Neural progenitor cell (in vitro differentiated cells): ENCODE measurements around the gene PMEL. TPM values are rescaled to one million over a fixed set of nuclear protein-coding genes. Genes with fewer than 3 reads are reported as not detected.
A peak's percentile ranks its signal among the peaks of the same experiment; 100 is the strongest.

ENCODE experiments used
- DNase-seq: peaks from one replicate; pipeline ENCODE4 v3.0.0-alpha.2; 2016; ENCODE audit warnings: low spot score
- H2AFZ ChIP-seq: fragments of 200-600 bp; sonication (generic); replicated peaks from 2 replicates; pipeline ENCODE4 v1.6.1; 2016; ENCODE audit warnings: antibody characterized with exemption
- H3F3A ChIP-seq: fragments of 200-600 bp; sonication (generic); 2 replicates; pipeline ENCODE4 v1.6.1; 2016; ENCODE audit warnings: antibody characterized with exemption, low read depth
- H3K27ac ChIP-seq: fragments of 200-600 bp; sonication (generic); 2 replicates; pipeline ENCODE4 v1.5.1; 2016; ENCODE audit warnings: mild to moderate bottlenecking
- H3K27me3 ChIP-seq: fragments of 200-600 bp; sonication (generic); 2 replicates; pipeline ENCODE4 v1.6.1; 2016; ENCODE audit warnings: mild to moderate bottlenecking, moderate library complexity
- H3K36me3 ChIP-seq: fragments of 200-600 bp; sonication (generic); 2 replicates; pipeline ENCODE4 v1.5.1; 2016
- H3K4me1 ChIP-seq: fragments of 200-600 bp; sonication (generic); 2 replicates; pipeline ENCODE4 v1.6.1; 2016; ENCODE audit warnings: mixed run types
- H3K4me2 ChIP-seq: fragments of 200-600 bp; sonication (generic); 2 replicates; pipeline ENCODE4 v1.6.1; 2016
- H3K4me3 ChIP-seq: fragments of 200-600 bp; sonication (generic); 2 replicates; pipeline ENCODE4 v1.5.1; 2016
- H3K79me2 ChIP-seq: fragments of 200-600 bp; sonication (generic); 2 replicates; pipeline ENCODE4 v1.6.1; 2016; ENCODE audit warnings: low read depth
- H3K9ac ChIP-seq: fragments of 200-600 bp; sonication (generic); 2 replicates; pipeline ENCODE4 v1.6.1; 2016
- H3K9me3 ChIP-seq: fragments of 200-600 bp; sonication (generic); 2 replicates; pipeline ENCODE4 v1.5.1; 2016; ENCODE audit warnings: low read depth
- H4K20me1 ChIP-seq: fragments of 200-600 bp; sonication (generic); 2 replicates; pipeline ENCODE4 v1.6.1; 2016; ENCODE audit warnings: low read depth
- H3K27ac Mint-ChIP-seq: 3 replicates; pipeline ENCODE4 v1.8.0; 2021; ENCODE audit warnings: mixed read lengths
- H3K27me3 Mint-ChIP-seq: 2 replicates; pipeline ENCODE4 v1.8.0; 2022; ENCODE audit warnings: low read depth, mild to moderate bottlenecking, inconsistent platforms, moderate library complexity, mixed read lengths; ENCODE audit not compliant: insufficient read depth
- H3K36me3 Mint-ChIP-seq: 3 replicates; pipeline ENCODE4 v1.8.0; 2021; ENCODE audit warnings: mixed read lengths
- H3K4me1 Mint-ChIP-seq: 3 replicates; pipeline ENCODE4 v1.8.0; 2021; ENCODE audit warnings: mixed read lengths
- H3K4me3 Mint-ChIP-seq: 3 replicates; pipeline ENCODE4 v1.8.0; 2021; ENCODE audit warnings: mild to moderate bottlenecking, moderate library complexity, mixed read lengths
- H3K9me3 Mint-ChIP-seq: 3 replicates; pipeline ENCODE4 v1.8.0; 2020; ENCODE audit warnings: mixed read lengths
- EZH2 ChIP-seq: fragments of 200-600 bp; sonication (generic); IDR thresholded peaks from 2 replicates; pipeline ENCODE4 v1.6.1; 2017; ENCODE audit warnings: antibody characterized with exemption, mild to moderate bottlenecking, moderate library complexity
- EZH2phosphoT487 ChIP-seq: fragments of 200-600 bp; sonication (generic); IDR thresholded peaks from 2 replicates; pipeline ENCODE4 v1.6.1; 2017; ENCODE audit warnings: antibody characterized with exemption
- total RNA-seq: library from RNA; depleted of rRNA; stranded (reverse); fragments of >200 nt; gene quantifications from 2 replicates; pipeline ENCODE4 v1.2.3, GENCODE V29; 2015; ENCODE audit warnings: low replicate concordance
- TF ChIP-seq, protein P1 (sequence below): fragments of 200-600 bp; sonication (generic); IDR thresholded peaks from 2 replicates; pipeline ENCODE4 v1.5.1; 2017; ENCODE audit warnings: antibody characterized with exemption, mild to moderate bottlenecking

Gene PMEL
- total RNA-seq, 1 donor from 2014 or later, result 207 TPM

DNA sequence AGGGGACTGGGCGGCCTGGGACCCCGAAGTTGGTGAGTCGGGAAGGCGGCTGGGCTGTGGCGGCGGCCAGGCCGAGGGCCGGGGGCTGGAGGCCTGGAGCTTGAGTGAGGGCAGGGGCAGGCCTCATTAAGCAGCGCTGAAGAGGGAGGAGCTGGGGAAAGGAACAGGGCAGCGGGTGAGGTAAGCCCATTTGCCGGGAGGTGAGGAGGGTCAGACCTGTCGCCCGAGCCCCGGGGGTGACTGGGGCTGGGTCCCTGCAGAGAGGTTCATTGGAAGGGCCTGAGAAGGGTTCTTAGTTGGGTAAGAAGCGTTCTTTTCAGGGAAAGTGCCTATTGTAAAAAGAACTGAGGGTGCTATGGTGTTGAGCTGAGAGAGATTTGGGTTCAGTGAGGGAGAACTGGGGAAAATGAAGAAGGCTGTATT lies 8.5 kb upstream of the PMEL start:
- H3K79me2 ChIP-seq, result peaks cover 52% of the 10 kb centered on the region
- no peaks in the 10 kb centered on the region for H3K9me3 Mint-ChIP-seq
- no peak for DNase-seq
- peaks cover 25% of the 10 kb centered on the region for H3K36me3 Mint-ChIP-seq
- H3K4me3 Mint-ChIP-seq, result no peak overlapping the region
- H3K27ac Mint-ChIP-seq, result no peak overlapping the region
- H3K4me1 Mint-ChIP-seq, result peaks cover 17% of the 10 kb centered on the region
- no peaks in the 10 kb centered on the region for H3K36me3 ChIP-seq
- H2AFZ ChIP-seq, result peak overlapping the region; percentile 31
- H3K27me3 Mint-ChIP-seq, result no peaks in the 10 kb centered on the region
- H3K27ac ChIP-seq, result peak overlapping the region; percentile 74
- peak overlapping the region; percentile 86 for H3K4me2 ChIP-seq
- H3K27me3 ChIP-seq, result no peaks in the 10 kb centered on the region
- peak overlapping the region; percentile 80 for H3K9ac ChIP-seq
- H3K9me3 ChIP-seq, result no peaks in the 10 kb centered on the region
- TF ChIP-seq, protein P1, sequence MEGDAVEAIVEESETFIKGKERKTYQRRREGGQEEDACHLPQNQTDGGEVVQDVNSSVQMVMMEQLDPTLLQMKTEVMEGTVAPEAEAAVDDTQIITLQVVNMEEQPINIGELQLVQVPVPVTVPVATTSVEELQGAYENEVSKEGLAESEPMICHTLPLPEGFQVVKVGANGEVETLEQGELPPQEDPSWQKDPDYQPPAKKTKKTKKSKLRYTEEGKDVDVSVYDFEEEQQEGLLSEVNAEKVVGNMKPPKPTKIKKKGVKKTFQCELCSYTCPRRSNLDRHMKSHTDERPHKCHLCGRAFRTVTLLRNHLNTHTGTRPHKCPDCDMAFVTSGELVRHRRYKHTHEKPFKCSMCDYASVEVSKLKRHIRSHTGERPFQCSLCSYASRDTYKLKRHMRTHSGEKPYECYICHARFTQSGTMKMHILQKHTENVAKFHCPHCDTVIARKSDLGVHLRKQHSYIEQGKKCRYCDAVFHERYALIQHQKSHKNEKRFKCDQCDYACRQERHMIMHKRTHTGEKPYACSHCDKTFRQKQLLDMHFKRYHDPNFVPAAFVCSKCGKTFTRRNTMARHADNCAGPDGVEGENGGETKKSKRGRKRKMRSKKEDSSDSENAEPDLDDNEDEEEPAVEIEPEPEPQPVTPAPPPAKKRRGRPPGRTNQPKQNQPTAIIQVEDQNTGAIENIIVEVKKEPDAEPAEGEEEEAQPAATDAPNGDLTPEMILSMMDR, result no peak
- no peak for TF ChIP-seq EZH2
- TF ChIP-seq EZH2phosphoT487, result no peak
- peaks cover 32% of the 10 kb centered on the region for H3F3A ChIP-seq
- H4K20me1 ChIP-seq, result peaks cover 16% of the 10 kb centered on the region
- peaks cover 6% of the 10 kb centered on the region for H3K4me1 ChIP-seq
- peak overlapping the region; percentile 86 for H3K4me3 ChIP-seq

DNA sequence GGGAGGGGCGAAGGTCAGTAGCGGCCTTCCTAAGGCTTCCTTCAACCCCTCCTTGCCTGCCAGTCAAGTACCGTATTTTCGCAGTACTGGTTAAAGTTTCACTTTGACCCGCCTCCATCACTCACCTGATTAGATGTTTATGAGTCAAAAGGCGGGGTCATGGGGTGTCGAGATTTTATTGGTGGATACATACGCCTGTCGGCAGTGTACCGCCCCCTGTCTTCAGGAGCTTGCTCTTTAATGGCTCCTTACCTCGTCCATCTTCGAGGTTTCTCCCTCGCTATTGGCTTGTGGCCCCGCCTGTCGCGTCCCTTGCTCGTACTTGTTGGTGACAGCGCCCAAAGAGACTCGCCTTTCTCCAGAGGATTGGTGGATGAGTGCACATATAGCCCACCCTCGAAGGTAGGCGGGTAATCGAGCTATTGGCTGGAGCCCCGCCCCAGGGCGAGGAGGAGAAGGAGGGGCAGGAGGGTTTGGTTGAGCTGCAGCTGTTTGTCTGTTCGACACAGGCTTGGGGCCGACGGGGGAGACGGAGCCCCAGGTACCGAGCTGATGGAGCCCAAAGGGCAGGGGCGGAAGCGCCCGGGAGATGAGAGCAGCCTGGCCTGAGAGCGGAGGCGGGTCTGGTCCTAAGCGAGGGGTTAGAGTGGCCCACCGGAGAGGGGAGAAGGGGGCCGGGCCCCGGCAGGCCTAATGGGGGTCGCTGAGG lies 7.9 kb upstream of the PMEL start, which contains the start of gene RAB5B:
TSS of gene RAB5B (plus strand) at position 480 of the 709 bp plus-strand sequence. CDS start 12,883 bp downstream, outside the sequence.
- no peaks in the 10 kb centered on the region for H3K27me3 ChIP-seq
- H3F3A ChIP-seq, result peaks cover 32% of the 10 kb centered on the region
- peak within 1 kb of the TSS; percentile 80 for H3K9ac ChIP-seq
- no peak within 1 kb of the TSS for H3K27ac Mint-ChIP-seq
- H3K79me2 ChIP-seq, result peaks cover 50% of the 10 kb centered on the region
- H3K4me1 Mint-ChIP-seq, result peaks cover 17% of the 10 kb centered on the region
- H3K4me3 ChIP-seq, result peak within 1 kb of the TSS; percentile 86
- TF ChIP-seq, protein P1, result no peak
- TF ChIP-seq EZH2phosphoT487 (no peak), EZH2 (no peak)
- DNase-seq, result peak; percentile 100
- H4K20me1 ChIP-seq, result peaks cover 10% of the 10 kb centered on the region
- H2AFZ ChIP-seq, result peak within 1 kb of the TSS; percentile 31
- H3K9me3 ChIP-seq, result no peaks in the 10 kb centered on the region
- H3K36me3 Mint-ChIP-seq, result peaks cover 22% of the 10 kb centered on the region
- H3K27me3 Mint-ChIP-seq, result no peaks in the 10 kb centered on the region
- peaks cover 6% of the 10 kb centered on the region for H3K4me1 ChIP-seq
- H3K4me2 ChIP-seq, result peak within 1 kb of the TSS; percentile 86
- H3K4me3 Mint-ChIP-seq, result no peak within 1 kb of the TSS
- peak within 1 kb of the TSS; percentile 74 for H3K27ac ChIP-seq
- no peaks in the 10 kb centered on the region for H3K36me3 ChIP-seq
- H3K9me3 Mint-ChIP-seq, result no peaks in the 10 kb centered on the region

DNA sequence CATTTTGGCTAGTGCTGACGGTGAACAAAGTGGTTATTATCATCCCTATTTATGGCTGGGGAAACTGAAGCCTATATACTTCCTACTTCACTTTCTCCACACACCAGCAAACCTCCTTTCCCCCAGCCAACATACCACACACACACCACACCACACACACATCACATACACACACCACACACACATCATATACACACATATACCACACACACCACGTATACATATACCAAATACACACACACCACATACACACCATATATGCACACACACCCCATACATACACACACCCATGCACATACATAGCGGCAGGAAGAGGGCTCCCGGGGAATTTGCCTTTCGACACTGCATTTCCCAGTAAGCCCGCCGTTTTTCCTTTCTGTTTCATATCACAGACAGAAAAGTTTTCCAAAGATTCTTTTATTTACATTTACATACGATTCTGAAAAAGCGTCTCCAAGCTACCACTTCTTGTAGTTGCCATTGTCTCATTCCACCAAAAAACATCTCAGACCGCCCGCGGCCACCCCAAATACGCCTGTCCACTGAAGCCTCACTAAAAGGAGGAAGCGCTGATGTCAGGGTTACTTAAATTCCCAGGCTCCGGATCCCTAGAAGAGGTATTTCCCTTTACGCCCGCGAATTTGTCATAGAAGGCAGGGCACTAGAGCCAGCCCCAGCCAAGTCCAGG lies 7.2 kb upstream of the PMEL start:
- Histone ChIP-seq H3K36me3 (no peaks in the 10 kb centered on the region), H3K9me3 (no peaks in the 10 kb centered on the region), H3K9ac (no peak overlapping the region), H2AFZ (peak overlapping the region; percentile 7), H4K20me1 (peaks cover 15% of the 10 kb centered on the region), H3K4me3 (peak overlapping the region; percentile 51), H3K79me2 (peaks cover 50% of the 10 kb centered on the region), H3F3A (peaks cover 32% of the 10 kb centered on the region), H3K4me2 (peak overlapping the region; percentile 82), H3K27me3 (no peaks in the 10 kb centered on the region), H3K4me1 (peaks cover 7% of the 10 kb centered on the region), H3K27ac (peak overlapping the region; percentile 30)
- DNase-seq, result no peak
- TF ChIP-seq, protein P1, result no peak
- no peak for TF ChIP-seq EZH2phosphoT487
- Mint-ChIP-seq H3K4me3 (no peak overlapping the region), H3K4me1 (peaks cover 22% of the 10 kb centered on the region), H3K9me3 (no peaks in the 10 kb centered on the region), H3K27me3 (no peaks in the 10 kb centered on the region), H3K27ac (no peak overlapping the region), H3K36me3 (peaks cover 21% of the 10 kb centered on the region)
